WERI-Rb-1 (cell line): ENCODE data around the gene EPN1.

ENCODE experiments used
- DNase-seq: peaks from one replicate; pipeline ENCODE4 v3.0.0-alpha.2; 2020
- H3K27ac ChIP-seq: fragments of 250-450 bp; sonication (Bioruptor Pico); 2 replicates; pipeline ENCODE4 v1.5.1; 2020; ENCODE audit warnings: mild to moderate bottlenecking, moderate library complexity
- H3K27me3 ChIP-seq: fragments of 250-450 bp; sonication (Bioruptor Pico); 2 replicates; pipeline ENCODE4 v1.5.1; 2021; ENCODE audit warnings: mild to moderate bottlenecking, low read depth, moderate library complexity; ENCODE audit not compliant: insufficient read depth, severe bottlenecking
- H3K36me3 ChIP-seq: fragments of 250-450 bp; sonication (Bioruptor Pico); 2 replicates; pipeline ENCODE4 v1.5.1; 2020; ENCODE audit warnings: mild to moderate bottlenecking, moderate library complexity
- H3K4me3 ChIP-seq: 2 replicates; pipeline ENCODE4 v1.5.1; 2011; ENCODE audit warnings: low read depth, mild to moderate bottlenecking, control low read depth, low read length
- H3K9me3 ChIP-seq: fragments of 250-450 bp; sonication (Bioruptor Pico); 2 replicates; pipeline ENCODE4 v1.5.1; 2021; ENCODE audit warnings: mild to moderate bottlenecking, moderate library complexity; ENCODE audit not compliant: severe bottlenecking
- CTCF ChIP-seq: IDR thresholded peaks from 2 replicates; pipeline ENCODE4 v1.5.1; 2011; ENCODE audit warnings: low read depth, mild to moderate bottlenecking, control low read depth, inconsistent platforms, low read length

The EPN1 gene

GRCh38 chr19:55691561-55692481, 16.8 kb downstream of the EPN1 start:
- Histone ChIP-seq H3K27me3 (no peaks in the 10 kb centered on the region), H3K36me3 (peaks cover 60% of the 10 kb centered on the region), H3K4me3 (no peak overlapping the region), H3K27ac (no peak overlapping the region), H3K9me3 (no peaks in the 10 kb centered on the region)
- no peak for DNase-seq
- TF ChIP-seq CTCF, result no peak

- Histone ChIP-seq H3K4me3 (no peak overlapping the region), H3K27me3 (no peaks in the 10 kb centered on the region), H3K9me3 (no peaks in the 10 kb centered on the region), H3K36me3 (peaks cover 60% of the 10 kb centered on the region), H3K27ac (no peak overlapping the region)
- DNase-seq, result no peak
- no peak for TF ChIP-seq CTCF
Measured at GRCh38 chr19:55692681-55693081, 17.7 kb downstream of the EPN1 start.

GRCh38 chr19:55693336-55693974, 18.4 kb downstream of the EPN1 start:
- Histone ChIP-seq H3K27ac (no peak overlapping the region), H3K36me3 (peaks cover 56% of the 10 kb centered on the region), H3K4me3 (no peak overlapping the region), H3K9me3 (no peaks in the 10 kb centered on the region), H3K27me3 (no peaks in the 10 kb centered on the region)
- no peak for DNase-seq
- TF ChIP-seq CTCF, result no peak

- no peaks in the 10 kb centered on the region for H3K9me3 ChIP-seq
- no peak overlapping the region for H3K27ac ChIP-seq
- H3K27me3 ChIP-seq, result no peaks in the 10 kb centered on the region
- no peak for TF ChIP-seq CTCF
- no peak overlapping the region for H3K4me3 ChIP-seq
- DNase-seq, result no peak
- peaks cover 51% of the 10 kb centered on the region for H3K36me3 ChIP-seq
Measured at GRCh38 chr19:55694241-55694655, 19.2 kb downstream of the EPN1 start.

GRCh38 chr19:55694656-55695491, 19.8 kb downstream of the EPN1 start:
- TF ChIP-seq CTCF, result no peak
- H3K36me3 ChIP-seq, result peaks cover 45% of the 10 kb centered on the region

More at GRCh38 chr19:55694656-55695491, 19.8 kb downstream of the EPN1 start:
- Histone ChIP-seq H3K27ac (no peak overlapping the region), H3K9me3 (no peaks in the 10 kb centered on the region), H3K27me3 (no peaks in the 10 kb centered on the region), H3K4me3 (no peak overlapping the region)
- no peak for DNase-seq
